Measurements from ENCODE around the gene HFM1. TPM values are rescaled to one million over a fixed set of nuclear protein-coding genes. Genes with fewer than 3 reads are reported as not detected.
A peak's percentile ranks its signal among the peaks of the same experiment; 100 is the strongest.

The HFM1 gene
- polyA plus RNA-seq, 1 of the 3 experiments (the other 2 are of a cell fraction) = 0.10 TPM

- Histone ChIP-seq H3K4me3 (ENCODE audit: low read depth in 2 of 2, low read length in 1 of 2) (no peak overlapping the region), H3K4me2 (no peak overlapping the region), H3K27ac (ENCODE audit: low read depth in 2 of 2, low read length in 1 of 2) (no peak overlapping the region), H2AFZ (ENCODE audit: low read depth) (no peak overlapping the region), H3K4me1 (ENCODE audit: control insufficient read depth in 1 of 2, insufficient read depth in 2 of 2, low read depth in 1 of 2, low read length in 1 of 2) (no peaks in the 10 kb centered on the region), H3K36me3 (replicated peaks in 1 of 2; ENCODE audit: control insufficient read depth in 1 of 2, insufficient read depth in 2 of 2, low read length in 1 of 2) (no peaks in the 10 kb centered on the region), H3K79me2 (ENCODE audit: insufficient read depth) (no peaks in the 10 kb centered on the region), H3K9me3 (no peaks in the 10 kb centered on the region), H4K20me1 (ENCODE audit: insufficient read depth) (no peaks in the 10 kb centered on the region), H3K9me2 (no peaks in the 10 kb centered on the region), H3F3A (replicated peaks; ENCODE audit: insufficient read depth) (peaks cover 4% of the 10 kb centered on the region), H3K9ac (no peak overlapping the region), H3K27me3 (ENCODE audit: insufficient read depth) (no peaks in the 10 kb centered on the region)
- WGBS (ENCODE audit: low lambda C conversion rate) = 52% methylated on average over 2 of the region's 2 CpGs
- DNase-seq = no peak
- ChIA-PET POLR2A (no interaction called here), CTCF (no interaction called here)
- TF ChIP-seq RAD21 (IDR thresholded peaks at IDR 0.05; ENCODE audit: low read length) (no peak), ELF1 (IDR thresholded peaks at IDR 0.05) (no peak), SMC3 (IDR thresholded peaks at IDR 0.05; ENCODE audit: low read depth, low read length) (no peak), NRF1 (IDR thresholded peaks at IDR 0.05; ENCODE audit: low read depth, low read length) (no peak), JUND (IDR thresholded peaks at IDR 0.05) (no peak), MXI1 (IDR thresholded peaks at IDR 0.05; ENCODE audit: low read depth, low read length) (no peak), PBX3 (IDR thresholded peaks at IDR 0.05) (no peak), GATA2 (CRISPR knock-in tag; IDR thresholded peaks at IDR 0.05) (no peak)
Observed at GRCh38 chr1:91386109-91386508, 18.5 kb downstream of the HFM1 start.

- peak; percentile 26; the same call in 1 of the 2 replicates for TF ChIP-seq PBX3 (IDR thresholded peaks at IDR 0.05)
- TF ChIP-seq RCOR1 (IDR thresholded peaks at IDR 0.05; ENCODE audit: low read length) = no peak
- no peak for DNase-seq
- CTCF ChIA-PET = no interaction called here
- Histone ChIP-seq H3K4me1 (ENCODE audit: control insufficient read depth in 1 of 2, insufficient read depth in 2 of 2, low read depth in 1 of 2, low read length in 1 of 2) (no peaks in the 10 kb centered on the region), H3K27ac (ENCODE audit: low read depth in 2 of 2, low read length in 1 of 2) (no peak overlapping the region), H3K9me2 (no peaks in the 10 kb centered on the region), H3K27me3 (ENCODE audit: insufficient read depth) (no peaks in the 10 kb centered on the region), H3F3A (replicated peaks; ENCODE audit: insufficient read depth) (peaks cover 4% of the 10 kb centered on the region), H3K9me3 (no peaks in the 10 kb centered on the region), H3K4me2 (no peak overlapping the region), H3K4me3 (ENCODE audit: low read depth in 2 of 2, low read length in 1 of 2) (no peak overlapping the region), H3K36me3 (replicated peaks in 1 of 2; ENCODE audit: control insufficient read depth in 1 of 2, insufficient read depth in 2 of 2, low read length in 1 of 2) (no peaks in the 10 kb centered on the region), H3K79me2 (ENCODE audit: insufficient read depth) (no peaks in the 10 kb centered on the region), H3K9ac (no peak overlapping the region), H2AFZ (ENCODE audit: low read depth) (no peak overlapping the region), H4K20me1 (ENCODE audit: insufficient read depth) (no peaks in the 10 kb centered on the region)
- WGBS (ENCODE audit: low lambda C conversion rate) = 49% methylated on average over 2 of the region's 2 CpGs
- POLR2A ChIA-PET = no interaction called here
Observed at GRCh38 chr1:91383456-91383855, 21.2 kb downstream of the HFM1 start.

GRCh38 chr1:91381844-91382243 is 22.8 kb downstream of the HFM1 start:
- Histone ChIP-seq H3K36me3 (replicated peaks in 1 of 2; ENCODE audit: control insufficient read depth in 1 of 2, insufficient read depth in 2 of 2, low read length in 1 of 2) (no peaks in the 10 kb centered on the region), H3K9ac (no peak overlapping the region), H4K20me1 (ENCODE audit: insufficient read depth) (no peaks in the 10 kb centered on the region), H3K4me1 (ENCODE audit: control insufficient read depth in 1 of 2, insufficient read depth in 2 of 2, low read depth in 1 of 2, low read length in 1 of 2) (no peaks in the 10 kb centered on the region), H3K9me2 (no peaks in the 10 kb centered on the region), H3F3A (replicated peaks; ENCODE audit: insufficient read depth) (peaks cover 4% of the 10 kb centered on the region), H3K79me2 (ENCODE audit: insufficient read depth) (no peaks in the 10 kb centered on the region), H2AFZ (ENCODE audit: low read depth) (no peak overlapping the region; the same call in 1 of the 2 replicates), H3K9me3 (no peaks in the 10 kb centered on the region), H3K27ac (ENCODE audit: low read depth in 2 of 2, low read length in 1 of 2) (no peak overlapping the region), H3K4me3 (ENCODE audit: low read depth in 2 of 2, low read length in 1 of 2) (no peak overlapping the region), H3K4me2 (no peak overlapping the region), H3K27me3 (ENCODE audit: insufficient read depth) (no peaks in the 10 kb centered on the region)
- 24% methylated on average over 3 of the region's 3 CpGs for WGBS (ENCODE audit: low lambda C conversion rate)
- POLR2A ChIA-PET = no interaction called here
- no peak for DNase-seq
- no peak for TF ChIP-seq YY1 (IDR thresholded peaks at IDR 0.05; ENCODE audit: low read depth)
- TF ChIP-seq RAD21 (IDR thresholded peaks at IDR 0.05; ENCODE audit: low read length) = no peak
- TF ChIP-seq USF1 (IDR thresholded peaks at IDR 0.05; ENCODE audit: borderline replicate concordance, low read depth) = no peak
- TF ChIP-seq RCOR1 (IDR thresholded peaks at IDR 0.05; ENCODE audit: low read length) = no peak
- CTCF ChIA-PET = no interaction called here
